Fibroblast of mammary gland (primary cell): ENCODE results near the gene ZNF853.

ENCODE experiments used
- DNase-seq: peaks from one replicate; pipeline ENCODE4 v3.0.0-alpha.2; 2010; ENCODE audit warnings: low read depth
- H3K4me3 ChIP-seq: 2 replicates; pipeline ENCODE4 v1.5.1; 2011; ENCODE audit warnings: low read depth, mild to moderate bottlenecking, low read length, moderate library complexity; ENCODE audit not compliant: control insufficient read depth
- CTCF ChIP-seq: conservative IDR thresholded peaks from 2 replicates; pipeline ENCODE4 v1.5.1; 2011; ENCODE audit warnings: low read depth, low read length, inconsistent platforms; ENCODE audit not compliant: control insufficient read depth, insufficient read depth

ZNF853 gene

GRCh38 chr7:6608081-6608480 is 7.3 kb upstream of the ZNF853 start:
- DNase-seq, result no peak
- no peak overlapping the region for H3K4me3 ChIP-seq
- TF ChIP-seq CTCF, result no peak

GRCh38 chr7:6608794-6609193 is 6.6 kb upstream of the ZNF853 start:
- DNase-seq, result no peak
- no peak overlapping the region for H3K4me3 ChIP-seq
- no peak for TF ChIP-seq CTCF

GRCh38 chr7:6612819-6613218 is 2.6 kb upstream of the ZNF853 start:
- no peak for DNase-seq
- TF ChIP-seq CTCF, result no peak
- H3K4me3 ChIP-seq, result no peak overlapping the region

GRCh38 chr7:6613706-6614105 is 1.7 kb upstream of the ZNF853 start:
- H3K4me3 ChIP-seq, result no peak overlapping the region
- no peak for DNase-seq
- TF ChIP-seq CTCF, result no peak

DNA sequence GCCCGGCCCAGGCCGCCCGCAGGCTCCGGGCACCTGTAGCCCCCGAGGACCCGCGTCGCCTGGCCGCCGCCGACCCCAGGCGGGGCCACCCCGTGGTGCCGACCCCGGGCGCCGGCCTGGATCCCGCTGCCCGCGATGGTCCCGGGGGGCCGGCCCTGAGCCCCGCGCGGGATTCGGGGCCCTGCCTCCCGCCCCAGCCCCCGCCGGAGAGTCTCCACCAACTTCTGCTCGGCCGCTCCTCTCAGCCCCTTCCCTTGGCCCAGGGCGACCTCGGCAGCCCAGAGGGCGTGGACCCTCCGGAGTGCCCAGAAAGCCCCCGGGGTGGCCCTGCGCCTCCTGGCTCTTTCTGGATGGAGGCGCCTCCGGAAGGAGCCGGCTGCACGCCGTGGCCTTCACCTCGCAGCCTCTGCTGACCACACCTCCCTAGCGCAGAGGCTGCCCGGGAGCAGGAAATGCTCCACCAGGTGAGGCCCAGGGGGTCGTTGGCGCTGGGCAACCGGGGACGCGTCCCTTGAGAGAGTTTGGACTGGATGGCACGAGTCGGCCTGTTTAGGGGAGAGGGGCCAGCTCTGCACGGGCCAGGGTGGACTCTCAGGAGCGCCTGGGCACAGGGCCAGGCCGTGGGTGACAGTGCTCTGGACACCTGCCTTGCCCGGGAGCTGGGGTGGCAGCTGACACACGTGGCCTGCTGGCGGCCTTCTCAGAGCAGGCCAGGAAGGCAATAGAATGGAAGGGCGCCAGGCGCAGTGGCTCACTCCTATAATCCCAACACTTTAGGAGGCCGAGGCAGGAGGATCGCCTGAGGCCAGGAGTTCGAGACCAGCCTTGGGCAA is 529 bp downstream of the ZNF853 start:
- DNase-seq, result no peak
- peak overlapping the region; percentile 2 for H3K4me3 ChIP-seq
- no peak for TF ChIP-seq CTCF

DNA sequence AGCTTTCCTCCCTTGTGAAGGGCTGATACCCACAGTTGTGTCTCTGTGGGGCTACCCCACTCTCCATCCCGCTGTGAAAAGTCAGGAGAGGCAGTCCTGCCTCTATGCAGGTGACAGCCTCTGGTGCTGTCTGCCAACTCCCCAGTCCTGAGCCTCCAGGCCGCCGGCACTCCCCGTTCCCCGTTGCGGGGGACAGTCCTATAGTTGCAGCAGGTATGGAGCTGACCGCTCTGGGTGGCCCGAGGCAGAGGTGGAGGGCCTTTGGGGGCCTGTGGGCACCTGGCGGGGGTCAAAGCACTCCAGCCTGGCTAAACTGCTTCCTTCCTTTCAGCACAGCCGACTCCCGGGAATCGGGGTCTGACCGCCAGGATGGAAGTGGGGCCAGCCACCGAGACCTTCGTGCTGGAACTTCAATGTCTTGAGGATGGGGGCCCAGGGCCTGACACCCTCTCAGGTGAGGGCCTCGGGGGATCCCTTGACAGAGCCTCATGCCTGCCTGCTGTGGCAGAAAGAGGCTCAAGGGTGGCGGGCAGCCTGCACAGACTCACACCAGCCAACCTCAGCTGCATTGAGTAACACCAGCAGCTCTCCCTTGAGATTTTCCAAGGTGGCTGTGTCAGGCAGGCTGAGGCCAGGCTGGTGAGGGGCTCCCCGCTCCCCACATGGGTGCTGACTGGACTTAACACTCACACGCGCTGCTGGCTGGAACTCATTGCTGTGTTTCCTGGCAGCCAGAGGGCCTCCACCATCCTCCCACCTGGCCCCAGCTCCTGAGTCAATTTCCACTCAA is 1.6 kb downstream of the ZNF853 start:
- TF ChIP-seq CTCF, result no peak
- no peak for DNase-seq
- H3K4me3 ChIP-seq, result no peak overlapping the region

DNA sequence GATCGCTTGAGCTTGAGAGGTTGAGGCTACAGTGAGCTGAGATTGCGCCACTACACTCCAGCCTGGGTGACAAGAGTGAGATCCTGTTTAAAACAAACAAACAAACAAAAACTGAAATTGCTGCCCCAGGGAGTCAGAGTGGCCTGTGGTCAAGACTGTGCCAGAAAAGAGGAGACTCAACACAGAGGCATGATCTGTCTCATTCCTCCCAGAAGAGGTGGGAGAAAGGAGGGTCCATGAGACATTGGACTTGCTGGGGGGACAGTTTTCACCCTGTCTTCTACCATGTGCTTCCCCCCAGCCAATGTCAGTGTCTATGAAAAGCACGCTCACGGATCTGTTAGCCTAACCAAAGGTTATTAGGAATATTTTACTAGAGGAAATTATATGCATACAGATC is 3.2 kb downstream of the ZNF853 start:
- no peak overlapping the region for H3K4me3 ChIP-seq
- peak; percentile 34 for DNase-seq
- TF ChIP-seq CTCF, result no peak
